ENCODE results near the gene MBTD1. TPM values are rescaled to one million over a fixed set of nuclear protein-coding genes. Genes with fewer than 3 reads are reported as not detected.

Gene MBTD1
- total RNA-seq, 1 experiment from 2014 or later = 18.7 TPM

- DNase-seq (ENCODE audit: low spot score) = no peak
- no peaks in the 10 kb centered on the region for H3K4me1 ChIP-seq (ENCODE audit: insufficient read depth, low read length, poor library complexity, severe bottlenecking)
- no peak for TF ChIP-seq CTCF (conservative IDR thresholded peaks at IDR 0.05; ENCODE audit: low read depth, low read length)
- no peak for TF ChIP-seq EZH2 (IDR thresholded peaks at IDR 0.05; ENCODE audit: borderline replicate concordance, low read depth, low read length, poor library complexity, severe bottlenecking)
- intact Hi-C loops (cut with micrococcal nuclease; ENCODE audit: unreplicated experiment) = no loop called here
- peaks cover 62% of the 10 kb centered on the region for H3K36me3 ChIP-seq (ENCODE audit: insufficient read depth, low read length, poor library complexity, severe bottlenecking)
- CTCF ChIA-PET = interaction anchor here (0.7 kb wide), 1 partner anchor 17 kb away, joined by 5 read pairs; no protein-coding TSS in a partner anchor
- no peaks in the 10 kb centered on the region for H3K27me3 ChIP-seq (replicated peaks; ENCODE audit: insufficient read depth, low read depth, low read length, poor library complexity)
- no peak overlapping the region for H3K27ac ChIP-seq (ENCODE audit: low read depth, low read length, poor library complexity, severe bottlenecking)
- no peak overlapping the region for H3K4me3 ChIP-seq (ENCODE audit: low read depth, low read length, poor library complexity, severe bottlenecking)
- POLR2A ChIA-PET (ENCODE audit: low non-redundant PET) = no interaction called here
- BruUV-seq (replicated peaks) = no TSS peak
- no peaks in the 10 kb centered on the region for H3K9me3 ChIP-seq (ENCODE audit: low read depth, low read length, poor library complexity, severe bottlenecking)
These were observed 27.6 kb upstream of the MBTD1 start for GRCh38 chr17:51287412-51287811.

GRCh38 chr17:51279183-51279582 lies 19.3 kb upstream of the MBTD1 start:
- no peak for DNase-seq (ENCODE audit: low spot score)
- intact Hi-C loops (cut with micrococcal nuclease; ENCODE audit: unreplicated experiment) = no loop called here
- POLR2A ChIA-PET (ENCODE audit: low non-redundant PET) = no interaction called here
- Histone ChIP-seq H3K9me3 (ENCODE audit: low read depth, low read length, poor library complexity, severe bottlenecking) (no peaks in the 10 kb centered on the region), H3K27me3 (replicated peaks; ENCODE audit: insufficient read depth, low read depth, low read length, poor library complexity) (no peaks in the 10 kb centered on the region), H3K4me3 (ENCODE audit: low read depth, low read length, poor library complexity, severe bottlenecking) (no peak overlapping the region), H3K27ac (ENCODE audit: low read depth, low read length, poor library complexity, severe bottlenecking) (no peak overlapping the region), H3K4me1 (ENCODE audit: insufficient read depth, low read length, poor library complexity, severe bottlenecking) (no peaks in the 10 kb centered on the region), H3K36me3 (ENCODE audit: insufficient read depth, low read length, poor library complexity, severe bottlenecking) (peaks cover 66% of the 10 kb centered on the region)
- no TSS peak for BruUV-seq (replicated peaks)
- CTCF ChIA-PET = no interaction called here
- TF ChIP-seq EZH2 (IDR thresholded peaks at IDR 0.05; ENCODE audit: borderline replicate concordance, low read depth, low read length, poor library complexity, severe bottlenecking) (no peak), CTCF (conservative IDR thresholded peaks at IDR 0.05; ENCODE audit: low read depth, low read length) (no peak)

- no peak overlapping the region for H3K27ac ChIP-seq (ENCODE audit: low read depth, low read length, poor library complexity, severe bottlenecking)
- BruUV-seq (replicated peaks) = no TSS peak
- TF ChIP-seq CTCF (conservative IDR thresholded peaks at IDR 0.05; ENCODE audit: low read depth, low read length) (no peak), EZH2 (IDR thresholded peaks at IDR 0.05; ENCODE audit: borderline replicate concordance, low read depth, low read length, poor library complexity, severe bottlenecking) (no peak)
- DNase-seq (ENCODE audit: low spot score) = no peak
- peaks cover 75% of the 10 kb centered on the region for H3K36me3 ChIP-seq (ENCODE audit: insufficient read depth, low read length, poor library complexity, severe bottlenecking)
- H3K4me1 ChIP-seq (ENCODE audit: insufficient read depth, low read length, poor library complexity, severe bottlenecking) = peaks cover 3% of the 10 kb centered on the region
- H3K27me3 ChIP-seq (replicated peaks; ENCODE audit: insufficient read depth, low read depth, low read length, poor library complexity) = no peaks in the 10 kb centered on the region
- no peaks in the 10 kb centered on the region for H3K9me3 ChIP-seq (ENCODE audit: low read depth, low read length, poor library complexity, severe bottlenecking)
- intact Hi-C loops (cut with micrococcal nuclease; ENCODE audit: unreplicated experiment) = no loop called here
- POLR2A ChIA-PET (ENCODE audit: low non-redundant PET) = no interaction called here
- CTCF ChIA-PET = no interaction called here
- no peak overlapping the region for H3K4me3 ChIP-seq (ENCODE audit: low read depth, low read length, poor library complexity, severe bottlenecking)
These were observed 15.5 kb upstream of the MBTD1 start for GRCh38 chr17:51275381-51275780.
